Astrocyte (in vitro differentiated cells and primary cell): ENCODE data around the gene AP3B1. TPM values are rescaled to one million over a fixed set of nuclear protein-coding genes. Genes with fewer than 3 reads are reported as not detected.

Source experiments
- DNase-seq: peaks from one replicate; pipeline ENCODE4 v3.0.0-alpha.2; 2010; ENCODE audit warnings: low read depth
- FAIRE-seq: peaks from 2 replicates; lab custom pipeline; 2011; peaks lifted over from hg19 to GRCh38; lab: Jason Lieb, UNC
- H2AFZ ChIP-seq: 2 replicates; pipeline ENCODE4 v1.6.0; 2012; ENCODE audit warnings: low read depth, low read length, inconsistent platforms
- H3K27ac ChIP-seq: 2 replicates; pipeline ENCODE4 v1.5.1; 2011; ENCODE audit warnings: low read depth, low read length, inconsistent platforms
- H3K27me3 ChIP-seq: 2 replicates; pipeline ENCODE4 v1.6.0; 2011; ENCODE audit warnings: low read length, inconsistent platforms; ENCODE audit not compliant: insufficient read depth
- H3K36me3 ChIP-seq: 2 replicates; pipeline ENCODE4 v1.5.1; 2011; ENCODE audit warnings: low read length, inconsistent platforms; ENCODE audit not compliant: insufficient read depth
- H3K4me1 ChIP-seq: 2 replicates; pipeline ENCODE4 v1.5.1; 2011; ENCODE audit warnings: low read length, inconsistent platforms; ENCODE audit not compliant: insufficient read depth
- H3K4me2 ChIP-seq: 2 replicates; pipeline ENCODE4 v1.6.0; 2012; ENCODE audit warnings: low read length, inconsistent platforms
- H3K4me3 ChIP-seq: 2 replicates; pipeline ENCODE4 v1.5.1; 2011; ENCODE audit warnings: low read depth, mild to moderate bottlenecking, low read length, inconsistent platforms; ENCODE audit not compliant: insufficient read depth
- H3K79me2 ChIP-seq: 2 replicates; pipeline ENCODE4 v1.6.0; 2012; ENCODE audit warnings: mild to moderate bottlenecking, low read length, inconsistent platforms; ENCODE audit not compliant: insufficient read depth
- H3K9ac ChIP-seq: 2 replicates; pipeline ENCODE4 v1.6.0; 2012; ENCODE audit warnings: mild to moderate bottlenecking, low read length, inconsistent platforms
- H3K9me3 ChIP-seq: 2 replicates; pipeline ENCODE4 v1.5.1; 2012; ENCODE audit warnings: low read depth, mild to moderate bottlenecking, low read length, inconsistent platforms; ENCODE audit not compliant: insufficient read depth
- H4K20me1 ChIP-seq: 2 replicates; pipeline ENCODE4 v1.6.0; 2012; ENCODE audit warnings: low read length, inconsistent platforms; ENCODE audit not compliant: insufficient read depth
- H3K27ac Mint-ChIP-seq: one replicate; pipeline ENCODE4 v1.8.0; 2021; ENCODE audit warnings: mild to moderate bottlenecking, mixed read lengths; ENCODE audit not compliant: unreplicated experiment
- H3K27me3 Mint-ChIP-seq: one replicate; pipeline ENCODE4 v1.8.0; 2021; ENCODE audit warnings: low read depth, mixed read lengths; ENCODE audit not compliant: unreplicated experiment
- H3K36me3 Mint-ChIP-seq: one replicate; pipeline ENCODE4 v1.8.0; 2021; ENCODE audit warnings: low read depth, mixed read lengths; ENCODE audit not compliant: unreplicated experiment
- H3K4me1 Mint-ChIP-seq: one replicate; pipeline ENCODE4 v1.8.0; 2021; ENCODE audit warnings: low read depth, mixed read lengths; ENCODE audit not compliant: unreplicated experiment
- H3K4me3 Mint-ChIP-seq: one replicate; pipeline ENCODE4 v1.8.0; 2021; ENCODE audit warnings: mild to moderate bottlenecking, moderate library complexity, mixed read lengths; ENCODE audit not compliant: unreplicated experiment
- H3K9me3 Mint-ChIP-seq: one replicate; pipeline ENCODE4 v1.8.0; 2021; ENCODE audit warnings: mild to moderate bottlenecking, mixed read lengths; ENCODE audit not compliant: unreplicated experiment
- CTCF ChIP-seq: IDR thresholded peaks from 2 replicates; pipeline ENCODE4 v1.5.1; 2011; ENCODE audit warnings: low read depth, mild to moderate bottlenecking, inconsistent platforms, low read length, moderate library complexity; ENCODE audit not compliant: insufficient read depth
- EZH2 ChIP-seq: IDR thresholded peaks from 2 replicates; pipeline ENCODE4 v1.6.1; 2012; ENCODE audit warnings: mild to moderate bottlenecking, low read length, inconsistent platforms; ENCODE audit not compliant: insufficient read depth
- total RNA-seq: library from RNA; stranded (reverse); gene quantifications from 2 replicates; pipeline ENCODE4 v1.2.1, GENCODE V29; 2021

Gene AP3B1
- total RNA-seq, 1 donor from 2014 or later: 64.8 TPM

- Mint-ChIP-seq H3K27me3 (no peaks in the 10 kb centered on the region), H3K36me3 (peaks cover 15% of the 10 kb centered on the region), H3K4me3 (no peak overlapping the region), H3K4me1 (peaks cover 2% of the 10 kb centered on the region), H3K9me3 (peaks cover 11% of the 10 kb centered on the region), H3K27ac (no peak overlapping the region)
- H3K79me2 ChIP-seq: no peaks in the 10 kb centered on the region
- H2AFZ ChIP-seq: no peak overlapping the region
- no peak overlapping the region for H3K4me2 ChIP-seq
- H4K20me1 ChIP-seq: peaks cover 7% of the 10 kb centered on the region
- no peaks in the 10 kb centered on the region for H3K4me1 ChIP-seq
- FAIRE-seq: no peak
- no peak for DNase-seq
- no peak overlapping the region for H3K4me3 ChIP-seq
- no peak overlapping the region for H3K27ac ChIP-seq
- no peaks in the 10 kb centered on the region for H3K36me3 ChIP-seq
- no peak for TF ChIP-seq CTCF
- TF ChIP-seq EZH2: no peak
- no peaks in the 10 kb centered on the region for H3K27me3 ChIP-seq
- H3K9ac ChIP-seq: no peak overlapping the region
- no peaks in the 10 kb centered on the region for H3K9me3 ChIP-seq
Measured at GRCh38 chr5:78062645-78063044, 231.9 kb downstream of the AP3B1 start.

GRCh38 chr5:78060421-78060820 lies 234.1 kb downstream of the AP3B1 start:
- no peak overlapping the region for H3K4me3 ChIP-seq
- no peaks in the 10 kb centered on the region for H3K36me3 ChIP-seq
- FAIRE-seq (no peak), DNase-seq (peak; percentile 41)
- no peak overlapping the region for H3K27ac ChIP-seq
- no peaks in the 10 kb centered on the region for H3K9me3 ChIP-seq
- Mint-ChIP-seq H3K4me1 (peaks cover 2% of the 10 kb centered on the region), H3K36me3 (peaks cover 4% of the 10 kb centered on the region), H3K27me3 (no peaks in the 10 kb centered on the region), H3K9me3 (no peaks in the 10 kb centered on the region), H3K4me3 (no peak overlapping the region), H3K27ac (no peak overlapping the region)
- H3K27me3 ChIP-seq: no peaks in the 10 kb centered on the region
- peaks cover 7% of the 10 kb centered on the region for H4K20me1 ChIP-seq
- no peaks in the 10 kb centered on the region for H3K4me1 ChIP-seq
- H3K79me2 ChIP-seq: no peaks in the 10 kb centered on the region
- no peak overlapping the region for H2AFZ ChIP-seq
- no peak for TF ChIP-seq EZH2
- TF ChIP-seq CTCF: no peak
- H3K4me2 ChIP-seq: no peak overlapping the region
- no peak overlapping the region for H3K9ac ChIP-seq

GRCh38 chr5:78058625-78059024 lies 235.9 kb downstream of the AP3B1 start:
- H3K27ac ChIP-seq: no peak overlapping the region
- Mint-ChIP-seq H3K9me3 (no peaks in the 10 kb centered on the region), H3K36me3 (peaks cover 3% of the 10 kb centered on the region), H3K27me3 (no peaks in the 10 kb centered on the region), H3K27ac (no peak overlapping the region), H3K4me3 (no peak overlapping the region), H3K4me1 (no peaks in the 10 kb centered on the region)
- FAIRE-seq (no peak), DNase-seq (no peak)
- H3K9ac ChIP-seq: no peak overlapping the region
- no peak overlapping the region for H3K4me2 ChIP-seq
- no peaks in the 10 kb centered on the region for H3K79me2 ChIP-seq
- no peaks in the 10 kb centered on the region for H3K9me3 ChIP-seq
- H2AFZ ChIP-seq: no peak overlapping the region
- peaks cover 7% of the 10 kb centered on the region for H4K20me1 ChIP-seq
- H3K4me3 ChIP-seq: no peak overlapping the region
- no peaks in the 10 kb centered on the region for H3K27me3 ChIP-seq
- no peak for TF ChIP-seq CTCF
- TF ChIP-seq EZH2: no peak
- H3K4me1 ChIP-seq: no peaks in the 10 kb centered on the region
- no peaks in the 10 kb centered on the region for H3K36me3 ChIP-seq
